22Rv1 (cell line): ENCODE results near the gene MNAT1.
A peak's percentile ranks its signal among the peaks of the same experiment; 100 is the strongest.
"Not testable (repeated sequence)": the region's sequence is repeated elsewhere in the genome, so short reads cannot be mapped to it uniquely, and the experiment has no call there.

Experiments used
- H3K27ac ChIP-seq: fragments of 450-650 bp; 2 replicates; pipeline ENCODE4 v1.5.1; 2017
- CTCF ChIP-seq: fragments of 450-650 bp; IDR thresholded peaks from 2 replicates; pipeline ENCODE4 v1.5.1; 2017; ENCODE audit warnings: mild to moderate bottlenecking
- ZFX ChIP-seq: fragments of 450-650 bp; IDR thresholded peaks from 2 replicates; pipeline ENCODE4 v1.6.1; 2017; ENCODE audit warnings: antibody characterized with exemption, borderline replicate concordance

MNAT1 gene

GRCh38 chr14:60723116-60723906 is 11.2 kb upstream of the MNAT1 start:
- 0 out of 2 replicates have a peak, but pooled peaks have one; percentile 8 for TF ChIP-seq CTCF
- TF ChIP-seq ZFX: no peak
- peak overlapping the region; percentile 91 for H3K27ac ChIP-seq

- H3K27ac ChIP-seq: peak within 1 kb of the TSS; percentile 91
- TF ChIP-seq ZFX: no peak
These were observed 10.5 kb upstream of the MNAT1 start, which contains the start of gene SIX4 for GRCh38 chr14:60723907-60724618. TSS of gene SIX4 (minus strand) at chr14:60724351. CDS start at chr14:60724074, 277 bp downstream.

- not testable (repeated sequence) for H3K27ac ChIP-seq
These were observed 3.3 kb upstream of the MNAT1 start for GRCh38 chr14:60731291-60731690.

- TF ChIP-seq CTCF: no peak
- TF ChIP-seq ZFX: no peak
- no peak overlapping the region for H3K27ac ChIP-seq
These were observed 1.6 kb upstream of the MNAT1 start for GRCh38 chr14:60732840-60733483.

- no peak for TF ChIP-seq CTCF
- TF ChIP-seq ZFX: no peak
- peak overlapping the region; percentile 64 for H3K27ac ChIP-seq
These were observed 855 bp downstream of the MNAT1 start for GRCh38 chr14:60735416-60735815.

GRCh38 chr14:60736494-60736893 is 1.9 kb downstream of the MNAT1 start:
- H3K27ac ChIP-seq: no peak overlapping the region
- TF ChIP-seq ZFX: no peak
- TF ChIP-seq CTCF: no peak

- H3K27ac ChIP-seq: no peak overlapping the region
- TF ChIP-seq ZFX: no peak
- no peak for TF ChIP-seq CTCF
These were observed 4.4 kb downstream of the MNAT1 start for GRCh38 chr14:60738843-60739508.
